Activated naive CD8-positive, alpha-beta T cell treated with anti-CD3 and anti-CD28 coated beads for 36 hours (primary cell): ENCODE results near the gene ATXN10. TPM values are rescaled to one million over a fixed set of nuclear protein-coding genes. Genes with fewer than 3 reads are reported as not detected.

ENCODE experiments used
- DNase-seq: peaks from one replicate; pipeline ENCODE4 v3.0.0; 2021
- H3K27ac Mint-ChIP-seq: one replicate; pipeline ENCODE4 v1.8.0; 2022; ENCODE audit warnings: mild to moderate bottlenecking, moderate library complexity, mixed read lengths
- H3K27me3 Mint-ChIP-seq: one replicate; pipeline ENCODE4 v1.8.0; 2022; ENCODE audit warnings: mild to moderate bottlenecking, mixed read lengths
- H3K36me3 Mint-ChIP-seq: one replicate; pipeline ENCODE4 v1.8.0; 2021; ENCODE audit warnings: mild to moderate bottlenecking, mixed read lengths
- H3K4me1 Mint-ChIP-seq: one replicate; pipeline ENCODE4 v1.8.0; 2021; ENCODE audit warnings: mixed read lengths
- H3K4me3 Mint-ChIP-seq: one replicate; pipeline ENCODE4 v1.8.0; 2022; ENCODE audit warnings: mild to moderate bottlenecking, moderate library complexity, mixed read lengths
- H3K9me3 Mint-ChIP-seq: one replicate; pipeline ENCODE4 v1.8.0; 2022; ENCODE audit warnings: mixed read lengths
- total RNA-seq, 2 experiments: library from RNA; stranded (reverse); gene quantifications; one replicate each; pipeline ENCODE4 v1.2.3, GENCODE V29; 2021

ATXN10 gene
- total RNA-seq, 2 experiments from 2014 or later = 124 to 130 TPM

DNA sequence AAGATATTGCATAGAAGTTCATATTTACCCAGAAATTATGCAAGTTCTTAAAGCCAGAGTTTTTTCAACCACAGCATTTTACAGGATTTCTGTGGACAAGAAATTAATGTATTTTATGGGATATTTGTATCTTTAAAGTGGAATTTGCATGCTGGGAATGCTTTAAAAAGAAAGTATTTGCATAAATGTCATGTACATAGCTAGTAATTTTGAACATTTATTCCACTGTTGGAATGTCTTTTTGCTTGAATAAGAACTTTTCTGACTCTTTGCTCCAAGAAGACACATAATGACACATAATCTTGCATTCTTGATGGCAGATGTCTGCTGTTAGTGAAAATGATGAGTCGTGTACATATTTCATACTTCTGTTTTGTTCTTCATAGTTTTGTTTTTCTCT is 66.6 kb downstream of the ATXN10 start:
- Mint-ChIP-seq H3K36me3 (peaks cover 41% of the 10 kb centered on the region), H3K9me3 (no peaks in the 10 kb centered on the region), H3K27ac (no peak overlapping the region), H3K4me3 (no peak overlapping the region), H3K27me3 (no peaks in the 10 kb centered on the region), H3K4me1 (no peaks in the 10 kb centered on the region)
- no peak for DNase-seq

- Mint-ChIP-seq H3K9me3 (no peaks in the 10 kb centered on the region), H3K4me1 (no peaks in the 10 kb centered on the region), H3K36me3 (peaks cover 45% of the 10 kb centered on the region)
Observed at GRCh38 chr22:45740236-45740635, 68.6 kb downstream of the ATXN10 start.

GRCh38 chr22:45742866-45743450 is 71.3 kb downstream of the ATXN10 start:
- no peak overlapping the region for H3K4me3 Mint-ChIP-seq
- H3K27me3 Mint-ChIP-seq = no peaks in the 10 kb centered on the region
- no peaks in the 10 kb centered on the region for H3K4me1 Mint-ChIP-seq
- no peak overlapping the region for H3K27ac Mint-ChIP-seq
- no peak for DNase-seq
- peaks cover 44% of the 10 kb centered on the region for H3K36me3 Mint-ChIP-seq
- no peaks in the 10 kb centered on the region for H3K9me3 Mint-ChIP-seq

More at GRCh38 chr22:45740236-45740635, 68.6 kb downstream of the ATXN10 start:
- Mint-ChIP-seq H3K27me3 (no peaks in the 10 kb centered on the region), H3K27ac (no peak overlapping the region), H3K4me3 (no peak overlapping the region)
- no peak for DNase-seq

- DNase-seq = no peak
- no peaks in the 10 kb centered on the region for H3K9me3 Mint-ChIP-seq
- no peaks in the 10 kb centered on the region for H3K4me1 Mint-ChIP-seq
- no peaks in the 10 kb centered on the region for H3K27me3 Mint-ChIP-seq
- no peak overlapping the region for H3K4me3 Mint-ChIP-seq
- H3K27ac Mint-ChIP-seq = no peak overlapping the region
- H3K36me3 Mint-ChIP-seq = peaks cover 41% of the 10 kb centered on the region
Observed at GRCh38 chr22:45743687-45744086, 72.1 kb downstream of the ATXN10 start.

DNA sequence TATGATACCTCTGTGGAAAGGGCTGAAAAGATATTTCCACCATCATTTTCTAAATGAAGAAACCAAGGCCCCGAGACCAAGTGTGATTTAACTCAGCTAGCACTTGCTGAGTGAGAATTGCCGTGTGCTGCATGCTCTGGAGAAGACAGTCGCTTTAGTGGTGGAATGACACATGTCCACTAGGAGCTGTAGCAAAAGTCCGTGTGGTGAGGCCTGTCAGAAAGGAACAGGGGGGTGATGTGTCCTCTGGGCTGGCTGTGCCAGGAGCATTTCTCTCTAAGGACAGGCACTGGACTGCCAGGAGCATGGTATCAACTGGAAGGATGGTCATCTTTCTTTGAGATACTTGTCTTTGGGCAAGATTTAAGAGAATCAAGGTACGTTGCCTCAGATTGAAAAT is 72.8 kb downstream of the ATXN10 start:
- Mint-ChIP-seq H3K27ac (no peak overlapping the region), H3K4me3 (no peak overlapping the region), H3K9me3 (no peaks in the 10 kb centered on the region), H3K4me1 (no peaks in the 10 kb centered on the region), H3K27me3 (no peaks in the 10 kb centered on the region), H3K36me3 (peaks cover 35% of the 10 kb centered on the region)
- no peak for DNase-seq

- no peak for DNase-seq
- Mint-ChIP-seq H3K27ac (no peak overlapping the region), H3K4me3 (no peak overlapping the region), H3K4me1 (no peaks in the 10 kb centered on the region), H3K9me3 (no peaks in the 10 kb centered on the region), H3K27me3 (no peaks in the 10 kb centered on the region), H3K36me3 (peaks cover 6% of the 10 kb centered on the region)
Observed at GRCh38 chr22:45750626-45751025, 79.0 kb downstream of the ATXN10 start.

- no peak for DNase-seq
Observed at GRCh38 chr22:45752036-45752435, 80.4 kb downstream of the ATXN10 start.

GRCh38 chr22:45754822-45755221 is 83.2 kb downstream of the ATXN10 start:
- H3K27ac Mint-ChIP-seq = no peak overlapping the region
- H3K4me3 Mint-ChIP-seq = no peak overlapping the region
- H3K4me1 Mint-ChIP-seq = no peaks in the 10 kb centered on the region
- peaks cover 9% of the 10 kb centered on the region for H3K36me3 Mint-ChIP-seq
- H3K9me3 Mint-ChIP-seq = no peaks in the 10 kb centered on the region
- no peaks in the 10 kb centered on the region for H3K27me3 Mint-ChIP-seq
- DNase-seq = no peak

More at GRCh38 chr22:45752036-45752435, 80.4 kb downstream of the ATXN10 start:
- Mint-ChIP-seq H3K27me3 (no peaks in the 10 kb centered on the region), H3K9me3 (no peaks in the 10 kb centered on the region), H3K4me3 (no peak overlapping the region), H3K4me1 (no peaks in the 10 kb centered on the region), H3K36me3 (peaks cover 6% of the 10 kb centered on the region), H3K27ac (no peak overlapping the region)

DNA sequence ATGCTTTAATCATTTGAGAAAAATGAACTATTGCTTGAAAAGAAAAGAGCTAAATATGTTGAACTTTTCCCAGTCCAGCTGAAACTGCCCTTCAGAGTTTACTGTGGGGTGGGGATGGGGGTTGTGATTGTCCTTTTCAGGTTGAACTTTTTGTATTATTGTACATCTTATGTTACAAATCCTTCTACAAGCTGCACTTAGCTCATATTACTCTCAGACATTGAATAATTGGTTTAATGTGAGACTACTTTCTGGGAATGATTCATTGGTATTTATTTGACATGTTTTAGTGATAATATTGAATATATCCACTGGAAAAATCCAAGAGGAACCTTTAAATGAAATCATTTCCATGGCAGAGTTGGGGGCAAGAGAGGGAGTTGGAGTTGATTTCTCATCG is 84.9 kb downstream of the ATXN10 start:
- H3K27me3 Mint-ChIP-seq = no peaks in the 10 kb centered on the region
- H3K4me1 Mint-ChIP-seq = no peaks in the 10 kb centered on the region
- no peak for DNase-seq
- H3K27ac Mint-ChIP-seq = no peak overlapping the region
- no peaks in the 10 kb centered on the region for H3K9me3 Mint-ChIP-seq
- no peak overlapping the region for H3K4me3 Mint-ChIP-seq
- H3K36me3 Mint-ChIP-seq = peaks cover 9% of the 10 kb centered on the region

GRCh38 chr22:45757068-45757467 is 85.4 kb downstream of the ATXN10 start:
- no peak for DNase-seq
- Mint-ChIP-seq H3K4me3 (no peak overlapping the region), H3K4me1 (no peaks in the 10 kb centered on the region), H3K27me3 (no peaks in the 10 kb centered on the region), H3K9me3 (no peaks in the 10 kb centered on the region), H3K36me3 (peaks cover 9% of the 10 kb centered on the region), H3K27ac (no peak overlapping the region)

DNA sequence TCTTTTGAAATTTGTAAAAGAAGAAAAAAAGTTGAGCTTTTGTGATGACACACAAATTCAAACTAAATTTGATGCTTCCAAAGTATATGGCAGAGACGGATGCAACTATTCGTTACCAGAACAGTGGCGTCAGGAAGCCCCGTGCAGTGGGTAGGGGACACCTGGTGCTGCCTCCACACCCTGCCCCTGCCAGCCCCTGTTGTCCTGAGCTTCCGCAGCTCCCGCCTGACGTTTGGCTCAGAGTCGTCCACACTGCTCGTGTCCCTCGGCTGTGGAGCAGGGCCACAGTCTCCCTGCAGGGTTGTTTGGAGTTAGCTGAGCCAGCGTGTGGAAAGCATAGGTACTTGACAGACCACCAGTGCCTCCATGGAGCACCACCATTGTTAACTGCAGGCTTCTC is 86.3 kb downstream of the ATXN10 start:
- Mint-ChIP-seq H3K27me3 (no peaks in the 10 kb centered on the region), H3K27ac (no peak overlapping the region), H3K4me3 (no peak overlapping the region), H3K4me1 (no peaks in the 10 kb centered on the region), H3K9me3 (no peaks in the 10 kb centered on the region), H3K36me3 (peaks cover 8% of the 10 kb centered on the region)
- DNase-seq = no peak

GRCh38 chr22:45758603-45759002 is 87.0 kb downstream of the ATXN10 start:
- H3K27ac Mint-ChIP-seq = no peak overlapping the region

GRCh38 chr22:45760682-45761081 is 89.0 kb downstream of the ATXN10 start:
- peaks cover 15% of the 10 kb centered on the region for H3K36me3 Mint-ChIP-seq
- H3K27ac Mint-ChIP-seq = no peak overlapping the region
- H3K9me3 Mint-ChIP-seq = no peaks in the 10 kb centered on the region
- no peak for DNase-seq
- no peaks in the 10 kb centered on the region for H3K27me3 Mint-ChIP-seq
- no peaks in the 10 kb centered on the region for H3K4me1 Mint-ChIP-seq
- no peak overlapping the region for H3K4me3 Mint-ChIP-seq

More at GRCh38 chr22:45758603-45759002, 87.0 kb downstream of the ATXN10 start:
- Mint-ChIP-seq H3K4me1 (no peaks in the 10 kb centered on the region), H3K9me3 (no peaks in the 10 kb centered on the region), H3K27me3 (no peaks in the 10 kb centered on the region), H3K4me3 (no peak overlapping the region), H3K36me3 (peaks cover 6% of the 10 kb centered on the region)
- DNase-seq = no peak

DNA sequence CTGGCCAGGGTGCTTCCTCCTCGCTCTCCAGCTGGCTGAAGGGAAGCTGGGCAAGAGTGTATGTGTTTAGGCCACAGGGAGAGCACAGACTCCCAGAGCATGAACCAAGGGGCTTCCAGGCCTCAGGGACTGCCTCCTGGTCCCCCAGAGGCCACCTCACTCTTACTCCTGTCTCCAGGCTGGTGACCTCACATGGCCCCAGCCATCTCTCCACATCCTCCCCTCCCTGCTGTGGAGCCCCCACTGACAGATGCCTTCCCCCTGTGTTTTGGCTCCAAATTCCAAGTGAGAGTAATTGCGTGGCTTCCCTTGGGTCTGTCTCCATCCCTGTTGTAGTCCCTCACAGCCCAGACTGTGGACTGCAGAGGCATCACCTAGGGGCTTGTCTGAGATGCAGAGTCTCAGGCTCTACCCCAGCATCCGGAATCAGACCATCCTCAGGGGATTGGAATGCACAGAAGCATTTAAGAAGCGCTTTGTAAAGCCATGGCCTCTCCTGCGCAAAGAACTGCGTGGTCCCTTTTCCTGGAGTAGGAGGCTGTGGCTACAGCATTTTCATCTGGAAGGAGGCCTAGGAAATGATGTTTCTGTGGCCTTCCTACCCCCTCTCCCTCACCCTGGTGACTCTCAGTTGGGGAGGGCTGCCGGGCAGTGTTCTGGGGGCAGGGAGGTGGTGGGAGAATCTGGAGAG is 91.1 kb downstream of the ATXN10 start:
- Mint-ChIP-seq H3K9me3 (no peaks in the 10 kb centered on the region), H3K27ac (no peak overlapping the region), H3K36me3 (peaks cover 12% of the 10 kb centered on the region), H3K27me3 (no peaks in the 10 kb centered on the region), H3K4me1 (peaks cover 2% of the 10 kb centered on the region), H3K4me3 (no peak overlapping the region)
- DNase-seq = no peak

DNA sequence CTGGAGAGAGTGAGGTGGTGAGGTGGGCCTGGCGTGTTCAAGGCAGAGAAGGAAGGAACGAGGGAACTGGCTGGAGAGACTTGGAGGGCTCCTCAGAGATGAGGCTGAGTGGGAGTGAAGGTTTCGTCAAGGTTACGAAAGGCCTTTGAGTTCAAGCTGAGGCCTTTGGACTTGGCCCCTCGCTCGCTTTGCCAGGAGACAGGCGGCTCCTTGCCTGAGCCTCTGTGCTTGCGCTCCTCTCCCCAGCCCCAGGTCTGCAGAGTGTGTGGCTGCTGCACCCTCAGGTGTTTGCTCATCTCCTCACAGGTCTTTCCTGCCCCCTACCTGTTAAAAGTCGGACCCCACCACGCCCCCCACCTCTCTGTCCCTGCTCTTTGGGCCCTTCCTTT is 91.6 kb downstream of the ATXN10 start:
- H3K36me3 Mint-ChIP-seq = peaks cover 14% of the 10 kb centered on the region
- peaks cover 2% of the 10 kb centered on the region for H3K4me1 Mint-ChIP-seq
- H3K9me3 Mint-ChIP-seq = no peaks in the 10 kb centered on the region
- no peak overlapping the region for H3K27ac Mint-ChIP-seq
- no peak for DNase-seq
- H3K4me3 Mint-ChIP-seq = no peak overlapping the region
- no peaks in the 10 kb centered on the region for H3K27me3 Mint-ChIP-seq

- Mint-ChIP-seq H3K27me3 (no peaks in the 10 kb centered on the region), H3K4me3 (no peak overlapping the region), H3K9me3 (peaks cover 6% of the 10 kb centered on the region), H3K4me1 (peaks cover 10% of the 10 kb centered on the region), H3K36me3 (peaks cover 34% of the 10 kb centered on the region), H3K27ac (no peak overlapping the region)
- no peak for DNase-seq
Observed at GRCh38 chr22:45768490-45768889, 96.9 kb downstream of the ATXN10 start.
